22Rv1 (cell line): ENCODE data around the gene COLGALT1.

Experiments
- CTCF ChIP-seq: fragments of 450-650 bp; IDR thresholded peaks from 2 replicates; pipeline ENCODE4 v1.5.1; 2017; ENCODE audit warnings: mild to moderate bottlenecking
- ZFX ChIP-seq: fragments of 450-650 bp; IDR thresholded peaks from 2 replicates; pipeline ENCODE4 v1.6.1; 2017; ENCODE audit warnings: antibody characterized with exemption, borderline replicate concordance

GRCh38 chr19:17565611-17566010, 10.2 kb downstream of the COLGALT1 start:
- TF ChIP-seq CTCF (no peak), ZFX (no peak)
